Retinal pigment epithelial cell (primary cell): Measurements from ENCODE around the gene NACC2.

ENCODE experiments used
- DNase-seq: peaks from one replicate; pipeline ENCODE4 v3.0.0-alpha.2; 2010; ENCODE audit warnings: low read depth
- H3K4me3 ChIP-seq: 2 replicates; pipeline ENCODE4 v1.5.1; 2011; ENCODE audit warnings: mild to moderate bottlenecking, low read length, control low read depth, moderate library complexity
- CTCF ChIP-seq: conservative IDR thresholded peaks from 2 replicates; pipeline ENCODE4 v1.5.1; 2011; ENCODE audit warnings: low read depth, low read length, control low read depth, inconsistent platforms

NACC2 gene

GRCh38 chr9:135992486-135993408 is 102.3 kb downstream of the NACC2 start:
- H3K4me3 ChIP-seq: peak overlapping the region; percentile 25
- no peak for TF ChIP-seq CTCF
- no peak for DNase-seq

- H3K4me3 ChIP-seq: no peak overlapping the region
- no peak for TF ChIP-seq CTCF
- DNase-seq: no peak
These were observed 103.3 kb downstream of the NACC2 start for GRCh38 chr9:135991771-135992170.

GRCh38 chr9:135990468-135991429 is 104.3 kb downstream of the NACC2 start:
- no peak for TF ChIP-seq CTCF
- DNase-seq: peak; percentile 29
- no peak overlapping the region for H3K4me3 ChIP-seq

- no peak overlapping the region for H3K4me3 ChIP-seq
- no peak for DNase-seq
- no peak for TF ChIP-seq CTCF
These were observed 105.2 kb downstream of the NACC2 start for GRCh38 chr9:135989722-135990467.

GRCh38 chr9:135989157-135989556 is 105.9 kb downstream of the NACC2 start:
- TF ChIP-seq CTCF: no peak
- no peak for DNase-seq
- no peak overlapping the region for H3K4me3 ChIP-seq

GRCh38 chr9:135988493-135988892 is 106.6 kb downstream of the NACC2 start:
- DNase-seq: no peak
- no peak overlapping the region for H3K4me3 ChIP-seq
- TF ChIP-seq CTCF: no peak
